Measurements from ENCODE around the gene LY86.

DNA sequence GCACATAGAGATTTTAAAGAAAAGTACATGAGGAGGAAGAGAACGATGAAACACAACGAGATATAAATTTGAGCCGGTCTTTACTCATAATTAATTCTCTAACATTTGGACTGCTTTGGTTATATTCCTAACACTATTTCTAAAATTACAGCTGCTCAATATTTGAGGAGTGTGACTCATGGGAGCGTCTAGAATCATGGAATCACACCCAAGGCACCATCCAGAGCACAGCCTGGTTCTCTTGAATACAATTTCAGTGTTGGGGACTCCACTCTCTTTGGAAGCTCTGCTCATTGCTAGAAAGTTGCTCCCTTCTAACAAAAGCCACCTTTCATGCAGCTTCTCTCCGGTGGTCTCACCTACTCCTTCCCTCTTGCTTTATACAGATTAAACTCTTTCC, 64.4 kb downstream of the LY86 start:
- no peak for TF ChIP-seq EZH2phosphoT487 (conservative IDR thresholded peaks at IDR 0.05; ENCODE audit: low read length)
- TF ChIP-seq, protein P1, sequence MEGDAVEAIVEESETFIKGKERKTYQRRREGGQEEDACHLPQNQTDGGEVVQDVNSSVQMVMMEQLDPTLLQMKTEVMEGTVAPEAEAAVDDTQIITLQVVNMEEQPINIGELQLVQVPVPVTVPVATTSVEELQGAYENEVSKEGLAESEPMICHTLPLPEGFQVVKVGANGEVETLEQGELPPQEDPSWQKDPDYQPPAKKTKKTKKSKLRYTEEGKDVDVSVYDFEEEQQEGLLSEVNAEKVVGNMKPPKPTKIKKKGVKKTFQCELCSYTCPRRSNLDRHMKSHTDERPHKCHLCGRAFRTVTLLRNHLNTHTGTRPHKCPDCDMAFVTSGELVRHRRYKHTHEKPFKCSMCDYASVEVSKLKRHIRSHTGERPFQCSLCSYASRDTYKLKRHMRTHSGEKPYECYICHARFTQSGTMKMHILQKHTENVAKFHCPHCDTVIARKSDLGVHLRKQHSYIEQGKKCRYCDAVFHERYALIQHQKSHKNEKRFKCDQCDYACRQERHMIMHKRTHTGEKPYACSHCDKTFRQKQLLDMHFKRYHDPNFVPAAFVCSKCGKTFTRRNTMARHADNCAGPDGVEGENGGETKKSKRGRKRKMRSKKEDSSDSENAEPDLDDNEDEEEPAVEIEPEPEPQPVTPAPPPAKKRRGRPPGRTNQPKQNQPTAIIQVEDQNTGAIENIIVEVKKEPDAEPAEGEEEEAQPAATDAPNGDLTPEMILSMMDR (IDR thresholded peaks at IDR 0.05; ENCODE audit: insufficient read depth, low read length, poor library complexity, severe bottlenecking) = no peak

Measured in SU-DHL-6 (cell line).